Ishikawa (cell line): ENCODE data around the gene TMEM266.

Experiments
- CEBPB ChIP-seq: IDR thresholded peaks from 2 replicates; pipeline ENCODE4 v1.6.1; 2012
- EGR1 ChIP-seq: IDR thresholded peaks from 2 replicates; pipeline ENCODE4 v1.6.1; 2012
- EP300 ChIP-seq: IDR thresholded peaks from 2 replicates; pipeline ENCODE4 v1.6.1; 2012; ENCODE audit warnings: borderline replicate concordance
- FOXM1 ChIP-seq: IDR thresholded peaks from 2 replicates; pipeline ENCODE4 v1.6.1; 2012; ENCODE audit warnings: low read depth, borderline replicate concordance
- MAX ChIP-seq: IDR thresholded peaks from 2 replicates; pipeline ENCODE4 v1.6.1; 2012
- NFIC ChIP-seq: IDR thresholded peaks from 2 replicates; pipeline ENCODE4 v1.6.1; 2012
- RAD21 ChIP-seq: IDR thresholded peaks from 2 replicates; pipeline ENCODE4 v1.6.1; 2012; ENCODE audit warnings: low read depth
- REST ChIP-seq: IDR thresholded peaks from 2 replicates; pipeline ENCODE4 v1.6.1; 2012; ENCODE audit warnings: low read depth, mild to moderate bottlenecking
- TAF1 ChIP-seq: IDR thresholded peaks from 2 replicates; pipeline ENCODE4 v1.6.1; 2012; ENCODE audit warnings: low read depth, mild to moderate bottlenecking
- TCF12 ChIP-seq: IDR thresholded peaks from 2 replicates; pipeline ENCODE4 v1.6.1; 2012; ENCODE audit warnings: low read depth
- TEAD4 ChIP-seq: IDR thresholded peaks from 2 replicates; pipeline ENCODE4 v1.6.1; 2012
- USF1 ChIP-seq: IDR thresholded peaks from 2 replicates; pipeline ENCODE4 v1.6.1; 2012
- YY1 ChIP-seq: IDR thresholded peaks from 2 replicates; pipeline ENCODE4 v1.6.1; 2012; ENCODE audit warnings: low read depth
- ZBTB7A ChIP-seq: IDR thresholded peaks from 2 replicates; pipeline ENCODE4 v1.6.1; 2012; ENCODE audit warnings: low read depth

Gene TMEM266

GRCh38 chr15:76105391-76105790 is 45.6 kb downstream of the TMEM266 start:
- TF ChIP-seq TEAD4 (no peak), YY1 (no peak), FOXM1 (no peak), NFIC (no peak), REST (no peak)

GRCh38 chr15:76105911-76106310 is 46.1 kb downstream of the TMEM266 start:
- TF ChIP-seq EGR1 = no peak
- TF ChIP-seq TCF12 = no peak
- TF ChIP-seq YY1 = no peak
- no peak for TF ChIP-seq ZBTB7A
- no peak for TF ChIP-seq NFIC
- TF ChIP-seq REST = no peak

GRCh38 chr15:76107169-76107568 is 47.4 kb downstream of the TMEM266 start:
- TF ChIP-seq RAD21 (no peak), MAX (peak; percentile 67)

GRCh38 chr15:76108021-76108723 is 48.4 kb downstream of the TMEM266 start:
- TF ChIP-seq TEAD4 = no peak

- TF ChIP-seq TCF12 = no peak
- no peak for TF ChIP-seq FOXM1
- TF ChIP-seq EP300 = no peak
- TF ChIP-seq USF1 = no peak
- TF ChIP-seq RAD21 = no peak
- no peak for TF ChIP-seq EGR1
- TF ChIP-seq NFIC = no peak
- no peak for TF ChIP-seq YY1
- TF ChIP-seq MAX = no peak
- TF ChIP-seq CEBPB = no peak
- no peak for TF ChIP-seq ZBTB7A
- TF ChIP-seq TEAD4 = no peak
- no peak for TF ChIP-seq REST
- TF ChIP-seq TAF1 = no peak
Measured at GRCh38 chr15:76109046-76109445, 49.3 kb downstream of the TMEM266 start.

GRCh38 chr15:76114561-76114960 is 54.8 kb downstream of the TMEM266 start:
- TF ChIP-seq EP300 (no peak), NFIC (no peak), YY1 (no peak), USF1 (no peak), CEBPB (no peak; the same call in 1 of the 2 replicates), ZBTB7A (no peak), REST (no peak)
